CD4-positive, alpha-beta T cell treated with Interleukin-17A for 4 hours (primary cell): ENCODE measurements around the gene FLRT1.

Source experiments
- DNase-seq: peaks from one replicate; pipeline ENCODE4 v3.0.0-alpha.2; 2020; ENCODE audit warnings: mixed read lengths

FLRT1 gene

DNA sequence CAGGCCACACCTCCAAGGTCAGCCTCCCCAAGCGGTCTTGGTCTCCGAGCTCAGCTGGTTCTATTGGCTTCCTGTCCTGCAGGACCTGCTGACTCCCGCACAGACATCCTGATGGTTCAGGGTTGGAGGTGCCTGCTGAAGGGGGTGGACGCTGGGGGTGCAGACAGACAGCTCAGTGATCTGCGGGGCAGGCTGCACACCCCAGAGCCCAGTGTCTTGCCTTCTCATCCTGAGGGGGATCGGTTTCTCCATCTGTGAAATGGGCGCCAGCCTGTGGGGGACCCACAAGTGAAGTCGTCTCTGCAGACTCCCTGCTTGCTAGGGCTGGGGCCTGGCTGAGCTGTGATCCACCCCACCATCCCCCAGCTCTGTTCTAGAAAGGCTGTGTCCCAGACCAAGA lies 13.8 kb downstream of the FLRT1 start:
- DNase-seq: no peak

DNA sequence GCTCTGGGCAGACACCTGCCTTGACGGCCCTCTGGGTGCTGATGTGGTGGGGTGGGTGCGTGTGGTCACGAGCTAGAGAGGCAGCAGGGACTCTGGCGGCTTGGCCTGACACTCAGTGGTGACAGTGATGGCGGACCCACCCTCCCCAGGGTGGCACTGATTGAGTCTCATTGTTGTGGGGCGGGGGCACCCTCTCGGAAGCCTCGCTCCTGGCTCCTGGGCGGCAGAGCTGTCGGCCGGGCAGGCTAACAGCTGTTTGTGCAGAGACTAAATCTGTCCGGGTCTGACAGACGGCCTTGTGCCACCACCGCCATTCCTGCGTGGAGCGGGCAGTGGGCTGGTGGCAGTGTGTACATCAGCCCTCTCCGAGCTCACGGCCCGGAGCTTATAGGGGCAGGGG lies 15.6 kb downstream of the FLRT1 start:
- DNase-seq: no peak

DNA sequence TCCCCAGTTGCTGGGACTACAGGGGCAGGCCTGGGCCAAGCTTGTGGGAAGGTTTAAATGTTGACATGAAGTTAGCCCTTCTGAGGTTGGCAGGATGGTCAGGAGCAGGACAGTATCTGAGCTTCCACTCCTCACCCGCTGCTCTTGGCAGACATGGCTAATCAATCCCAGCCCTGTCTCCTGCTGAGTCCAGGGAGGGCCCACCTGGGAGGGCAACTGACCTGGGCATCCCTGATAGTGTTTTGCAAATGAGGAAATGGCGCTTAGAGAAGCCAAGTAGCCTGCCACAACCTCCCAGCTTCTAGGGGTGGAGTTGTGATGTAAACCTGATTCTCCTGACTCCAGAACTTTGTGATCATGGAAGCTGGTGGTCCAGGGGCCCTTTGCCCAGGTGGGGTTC lies 16.7 kb downstream of the FLRT1 start:
- DNase-seq: no peak

DNA sequence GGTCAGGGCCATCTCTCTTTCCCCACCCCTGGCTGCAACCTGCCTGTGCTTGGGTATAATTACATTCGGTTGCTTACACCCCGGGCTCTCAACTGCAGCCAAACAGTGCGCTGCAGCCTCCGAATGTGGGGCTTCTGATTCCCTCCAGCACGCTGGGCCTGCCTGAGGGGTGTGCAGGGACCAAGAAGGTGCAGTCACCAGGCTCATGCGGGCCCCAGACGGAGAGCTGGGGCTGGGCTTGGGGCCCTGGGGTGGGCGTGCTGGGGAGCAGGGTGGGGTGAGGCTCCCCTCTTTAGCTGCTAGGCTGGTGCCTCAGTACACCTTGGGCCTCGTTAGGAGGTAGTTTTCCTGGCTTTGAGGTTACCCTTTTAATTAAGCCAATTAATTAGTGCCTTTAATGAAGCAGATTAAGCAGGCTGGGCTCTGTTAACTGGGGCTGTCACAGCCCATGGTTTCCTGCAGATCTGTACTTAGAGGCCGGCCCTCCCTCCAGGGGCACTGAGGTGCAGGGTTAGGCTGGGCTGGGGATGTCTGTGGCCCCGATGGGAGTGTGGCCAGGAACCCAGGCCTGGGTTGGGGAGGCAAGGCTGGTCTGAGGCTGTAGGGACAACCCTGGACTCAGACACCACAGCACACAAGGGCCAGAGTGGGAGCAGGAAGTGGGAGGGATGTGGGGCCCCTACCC lies 17.3 kb downstream of the FLRT1 start:
- DNase-seq: no peak

DNA sequence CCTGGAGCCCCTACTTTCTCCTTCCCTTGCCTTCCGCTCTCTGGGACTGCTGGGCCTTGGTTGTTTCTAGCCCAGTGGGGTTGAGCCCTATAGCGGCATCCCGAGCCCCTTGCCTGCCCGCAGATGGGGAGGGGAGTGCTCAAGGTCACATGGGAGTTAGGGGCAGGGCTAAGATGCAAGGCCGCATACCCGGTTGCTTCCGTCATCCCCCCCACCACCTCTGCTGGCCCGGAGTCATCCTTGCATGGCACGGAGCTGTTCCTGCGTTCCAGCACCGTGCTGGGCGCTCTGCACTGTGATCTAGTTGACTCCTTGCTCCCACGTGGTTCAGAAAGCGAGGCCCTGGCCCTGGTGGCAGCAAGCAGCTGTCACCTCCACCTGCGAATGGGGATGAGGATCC lies 18.0 kb downstream of the FLRT1 start:
- no peak for DNase-seq

DNA sequence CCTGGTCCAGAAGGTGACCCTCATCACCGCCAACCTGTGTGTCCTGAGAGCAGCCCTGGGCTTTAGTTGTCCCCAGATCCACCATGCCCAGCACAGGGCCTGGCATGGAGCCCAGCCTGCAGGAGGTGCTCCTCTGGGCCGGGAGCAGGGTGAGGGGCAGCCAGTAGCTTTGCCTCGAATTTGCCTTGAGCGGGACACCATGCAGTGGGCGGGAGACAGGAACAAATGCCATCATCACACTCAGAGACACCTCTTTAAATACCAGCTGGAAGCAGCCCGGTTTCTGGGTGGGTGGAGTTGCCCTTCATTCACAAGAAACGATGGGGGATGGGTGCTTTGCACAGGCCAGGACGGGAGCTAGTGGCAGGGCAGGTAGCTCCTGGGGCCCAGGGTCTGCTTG lies 19.3 kb downstream of the FLRT1 start:
- DNase-seq: no peak

DNA sequence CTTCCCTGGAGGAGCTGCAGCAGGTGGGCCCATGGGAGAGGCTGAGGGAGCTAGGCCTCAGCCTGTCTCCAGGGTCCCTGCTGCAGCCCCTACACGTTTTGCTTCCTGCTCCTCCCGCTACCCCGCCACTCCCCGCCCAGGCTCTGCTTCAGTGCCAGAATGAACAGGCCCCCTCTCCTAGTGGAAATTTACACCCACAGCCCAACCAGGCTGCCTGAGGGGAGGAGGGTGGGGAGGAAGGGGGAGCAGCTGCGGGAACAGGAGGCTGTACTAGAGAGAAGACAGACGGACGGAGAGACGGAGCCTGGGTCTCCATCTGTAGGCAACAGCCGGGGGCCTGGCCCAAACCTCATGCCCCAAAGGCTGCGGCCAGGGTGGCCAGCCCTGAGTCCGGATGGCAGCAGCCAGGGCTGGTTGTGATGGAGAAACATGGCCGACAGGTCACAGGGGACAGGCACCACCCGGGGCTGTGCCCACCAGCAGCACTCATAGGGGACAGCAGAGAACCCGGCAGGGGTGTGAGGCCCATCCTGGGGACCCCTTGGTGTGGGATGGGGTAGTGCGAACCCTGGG lies 20.6 kb downstream of the FLRT1 start:
- DNase-seq: no peak

DNA sequence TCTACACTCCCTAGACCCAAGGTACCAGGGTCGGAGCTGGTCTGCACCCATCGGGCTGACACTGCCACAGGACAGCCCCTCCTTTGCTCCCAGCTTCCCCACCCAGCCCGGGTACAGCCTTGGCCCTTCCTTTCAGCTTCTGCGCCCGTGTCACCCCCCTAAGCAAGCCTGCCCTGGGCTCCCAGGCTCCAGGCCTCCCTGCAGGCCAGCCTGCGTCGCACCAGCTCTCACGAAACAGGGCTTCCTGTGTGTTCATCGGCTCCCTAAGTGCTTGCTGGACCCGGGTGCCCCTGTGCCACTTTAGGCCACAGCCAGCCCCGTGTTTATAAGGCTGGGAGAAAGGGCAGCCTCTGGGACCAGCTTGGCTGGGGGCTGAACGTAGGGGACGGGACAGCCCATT lies 21.1 kb downstream of the FLRT1 start:
- DNase-seq: no peak

DNA sequence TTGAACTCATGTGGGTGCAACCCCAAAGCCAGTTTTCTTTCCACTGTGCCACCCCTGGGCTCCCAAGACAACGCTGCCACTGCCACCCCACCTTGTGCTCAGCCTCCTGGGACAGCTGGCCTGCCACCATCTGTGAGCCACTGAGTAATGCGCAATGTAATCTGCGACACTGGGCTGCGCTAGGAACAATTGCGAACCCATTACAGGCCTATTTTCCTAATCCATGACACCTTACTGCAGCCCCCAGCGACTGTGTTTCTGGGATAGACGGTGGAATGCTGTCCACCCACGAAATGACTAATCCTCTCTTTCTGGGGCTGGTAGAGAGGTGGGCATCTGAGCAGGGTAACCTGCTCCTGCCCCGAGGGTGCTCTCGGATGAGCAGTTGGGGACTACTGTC lies 22.2 kb downstream of the FLRT1 start:
- DNase-seq: no peak

DNA sequence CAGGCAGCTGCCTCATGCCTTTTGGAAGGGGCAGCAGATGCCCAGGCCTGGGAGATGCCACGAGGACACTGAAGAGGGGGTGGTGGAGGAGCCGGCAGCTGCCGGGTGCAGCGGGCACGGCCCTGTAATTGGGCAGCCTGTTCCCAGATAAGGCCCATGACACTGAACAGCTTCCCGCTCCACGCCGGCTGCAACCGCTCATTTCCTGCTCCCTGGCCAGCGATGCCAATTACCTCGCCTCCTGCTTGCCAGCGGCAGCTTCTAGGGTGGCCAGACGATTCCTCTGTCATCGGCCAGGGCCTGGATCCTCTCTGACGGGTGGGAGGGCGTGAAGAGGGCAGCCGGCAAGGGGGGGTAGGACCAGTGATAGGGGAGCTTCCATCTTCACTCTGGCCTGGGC lies 22.8 kb downstream of the FLRT1 start:
- no peak for DNase-seq

DNA sequence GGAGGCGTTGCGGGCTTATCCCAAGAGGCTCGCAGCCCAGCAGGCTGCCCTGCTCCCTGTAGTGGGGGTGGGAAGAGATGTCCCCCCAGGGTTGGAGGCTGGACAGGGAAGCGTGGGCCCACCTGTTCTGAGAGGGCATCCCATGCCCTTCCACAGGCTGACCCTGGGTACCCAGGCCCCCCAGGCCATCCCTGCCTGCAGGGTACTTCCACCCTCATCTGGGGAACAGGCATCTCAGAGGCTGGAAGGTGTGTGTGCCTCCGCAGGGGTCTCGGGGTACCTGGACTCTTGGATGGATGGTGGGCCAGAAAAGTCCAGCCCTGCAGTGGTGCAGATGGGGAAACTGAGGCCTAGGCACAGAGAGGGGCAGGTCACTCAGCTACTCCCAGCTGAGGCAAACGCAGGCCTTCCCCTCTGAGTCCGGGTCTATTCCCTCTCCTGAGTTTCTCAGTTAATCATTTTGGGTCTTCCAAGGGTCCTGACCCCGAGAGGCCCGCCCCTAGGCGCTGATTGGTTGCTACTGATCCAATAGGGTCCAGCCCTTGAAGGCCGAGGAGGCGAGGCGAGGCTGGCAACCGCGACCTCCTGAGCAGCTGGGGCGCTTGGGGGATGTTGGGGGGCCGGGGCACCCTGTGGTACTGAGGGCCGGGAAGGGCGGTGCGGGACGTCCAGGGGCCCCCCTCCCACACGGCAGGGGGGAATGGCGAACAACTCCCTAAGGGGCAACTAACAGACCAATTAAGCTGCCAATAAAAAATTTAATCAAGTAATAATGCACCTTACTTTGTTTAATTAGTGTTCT lies 23.8 kb downstream of the FLRT1 start:
- no peak for DNase-seq

DNA sequence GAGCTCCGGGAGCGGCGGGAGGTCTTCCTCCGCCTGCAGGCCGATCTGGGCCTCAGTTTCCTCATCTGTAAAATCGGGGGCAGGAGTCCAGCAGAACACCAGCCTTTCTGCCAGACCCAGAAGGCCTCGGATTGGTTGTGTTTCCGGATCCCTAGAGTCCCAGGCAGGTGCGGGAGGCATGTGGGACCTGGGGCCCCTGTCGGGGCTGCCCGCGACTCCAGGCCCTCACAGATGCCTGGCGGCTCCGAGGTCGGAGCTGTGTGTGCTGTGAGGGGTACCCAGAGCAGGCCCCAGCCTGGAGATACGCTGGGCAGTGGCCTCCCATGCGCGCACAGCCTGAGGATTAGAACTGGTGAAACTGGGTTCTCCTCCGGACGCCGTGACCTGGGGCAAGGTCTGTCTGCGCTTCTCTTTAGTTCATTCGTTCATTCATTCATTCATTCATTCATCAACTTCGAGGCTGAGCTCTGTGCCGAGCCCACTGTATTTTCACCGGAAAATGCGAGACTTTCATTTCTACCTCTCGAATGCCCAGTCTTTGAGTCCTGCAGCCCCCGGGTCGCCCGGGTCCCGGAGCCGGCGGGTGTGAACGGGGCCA lies 24.6 kb downstream of the FLRT1 start:
- DNase-seq: no peak

DNA sequence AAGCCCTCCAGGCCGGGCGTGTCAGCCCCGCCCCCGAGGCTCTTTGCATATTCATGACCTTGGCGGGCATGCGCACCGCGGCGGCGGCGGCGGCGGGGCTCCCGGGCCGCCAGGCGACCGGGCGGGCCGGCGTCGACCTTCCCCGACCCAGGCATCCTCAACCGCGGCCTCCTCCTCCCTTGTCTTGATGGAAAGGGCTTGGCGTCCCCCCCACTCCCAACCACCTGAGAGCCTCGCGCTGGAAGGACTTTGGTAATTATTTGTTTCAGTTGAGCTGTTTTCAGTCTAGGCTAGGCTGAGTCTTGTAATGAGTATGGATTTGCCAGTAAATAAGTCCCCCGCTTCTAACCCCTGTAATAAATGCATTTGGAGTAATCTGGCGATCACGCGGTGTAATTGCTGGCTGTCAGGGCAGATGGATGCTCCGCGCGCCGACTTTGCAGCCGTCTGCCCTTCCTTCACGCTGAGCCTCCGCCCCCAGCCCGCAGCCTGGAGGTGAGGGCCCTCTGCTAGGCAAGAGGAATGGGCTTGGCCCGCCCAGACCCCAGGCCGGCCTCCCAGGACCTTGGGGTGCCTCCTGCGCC lies 25.2 kb downstream of the FLRT1 start:
- DNase-seq: peak; percentile 64

DNA sequence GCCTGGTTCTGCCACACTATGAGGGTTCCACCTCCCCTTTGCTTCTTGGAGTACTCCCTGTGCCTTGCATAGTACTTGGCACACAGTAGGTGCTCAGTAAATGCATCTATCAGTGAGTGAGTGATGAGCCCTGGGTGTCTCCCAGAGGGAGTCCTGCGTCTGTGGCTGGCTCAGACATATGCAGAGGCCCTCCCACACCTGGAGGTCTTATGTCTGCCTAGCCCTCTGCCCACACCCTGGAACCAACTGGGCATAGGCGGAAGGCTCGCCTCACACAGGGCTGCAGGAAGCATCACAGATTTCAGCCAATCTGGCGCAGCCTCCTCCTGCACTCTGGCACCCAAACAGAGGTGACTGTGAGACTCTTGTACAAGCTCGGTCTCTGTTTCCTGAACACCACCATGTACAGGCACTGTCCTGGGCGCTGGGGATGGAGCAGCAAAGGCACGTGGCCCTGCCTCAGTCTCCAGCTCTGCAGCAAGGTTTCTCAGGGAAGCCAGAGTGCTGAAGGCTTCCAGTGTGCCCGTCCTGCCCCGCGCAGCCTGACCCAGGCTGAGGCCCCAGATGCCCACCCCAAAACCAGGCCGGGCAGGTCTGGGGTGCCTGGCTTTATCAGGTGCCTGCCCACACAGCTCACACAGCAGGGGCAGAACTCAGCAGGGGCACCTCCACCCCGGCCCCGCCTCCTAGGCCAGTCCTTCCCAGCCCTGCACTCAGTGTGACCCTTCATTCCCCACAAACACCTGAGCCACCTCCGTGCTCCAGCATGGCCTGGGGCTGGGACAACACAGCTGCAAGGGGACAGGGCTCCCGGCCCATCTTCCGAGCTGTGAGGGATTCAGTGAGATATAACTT lies 26.7 kb downstream of the FLRT1 start:
- no peak for DNase-seq

DNA sequence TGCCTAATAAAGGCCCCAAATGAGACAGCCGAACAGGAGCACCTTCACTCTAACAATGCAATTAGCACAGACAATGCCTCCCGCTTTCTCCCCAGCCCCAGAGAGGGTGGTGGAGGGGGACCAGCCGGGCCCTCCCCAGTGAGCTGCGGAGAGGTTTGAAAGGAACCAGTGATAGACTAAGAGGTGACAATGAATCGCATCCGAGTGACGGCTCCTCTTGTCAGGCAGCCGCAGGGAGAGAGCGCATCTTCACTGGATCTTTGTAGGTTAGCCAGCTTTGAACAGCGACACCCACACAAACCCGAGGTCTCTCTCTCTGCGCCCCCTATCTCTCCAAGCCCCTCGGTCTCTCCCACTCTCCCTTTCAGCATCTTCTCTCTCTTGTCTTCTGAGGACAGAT lies 28.0 kb downstream of the FLRT1 start:
- DNase-seq: no peak

DNA sequence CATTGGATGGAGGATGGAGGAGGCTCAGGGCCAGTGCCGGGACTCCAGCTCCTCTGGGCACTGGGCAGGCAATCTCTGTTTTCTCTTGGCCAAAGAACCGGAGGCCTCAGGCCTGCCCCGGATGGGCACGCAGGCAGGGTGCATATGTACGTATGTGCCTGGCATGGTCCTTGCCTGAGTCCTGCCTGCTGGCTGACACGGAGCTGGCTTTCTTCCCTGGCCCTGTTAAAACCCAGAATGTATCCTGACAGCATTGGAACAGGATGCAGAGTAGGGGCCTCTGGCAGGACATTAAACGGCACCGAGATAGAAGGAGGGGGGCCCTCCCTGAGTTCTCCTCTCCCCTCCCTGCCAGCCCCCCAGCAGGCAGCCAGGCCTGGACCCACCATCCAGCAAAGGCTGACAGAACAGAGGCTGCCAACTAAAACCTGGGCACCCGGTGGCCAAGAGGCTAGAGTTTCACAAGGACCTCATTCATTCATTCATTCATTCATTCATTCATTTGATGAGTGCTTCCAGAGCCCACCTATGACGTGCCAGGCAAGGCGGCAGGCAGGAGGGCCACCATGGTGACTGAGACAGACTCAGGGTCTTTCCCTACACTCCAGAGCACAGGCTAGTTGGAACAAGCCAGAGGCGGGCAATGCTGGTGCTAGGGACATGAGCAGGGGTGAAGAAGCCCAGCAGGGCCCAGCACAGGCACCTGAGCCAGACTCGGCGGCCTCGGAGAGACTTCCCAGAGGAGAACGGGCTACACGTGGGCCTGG lies 28.8 kb downstream of the FLRT1 start:
- DNase-seq: no peak

DNA sequence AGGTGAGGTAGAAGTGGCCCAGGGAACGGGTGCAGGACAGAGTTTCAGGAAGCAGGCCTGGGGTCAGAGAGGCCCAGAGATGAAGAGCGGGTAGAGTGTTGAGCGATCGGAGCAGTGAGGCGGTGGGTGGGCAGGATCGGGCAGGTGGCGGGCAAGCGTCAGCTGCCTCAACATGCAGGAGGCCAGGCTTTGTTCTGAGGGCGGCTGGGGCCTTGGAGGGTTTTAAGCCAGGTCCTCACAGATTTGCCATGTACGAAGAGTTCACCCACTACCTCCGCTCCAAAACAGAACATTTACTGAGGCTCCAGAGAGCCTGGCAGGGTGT lies 29.4 kb downstream of the FLRT1 start:
- no peak for DNase-seq

DNA sequence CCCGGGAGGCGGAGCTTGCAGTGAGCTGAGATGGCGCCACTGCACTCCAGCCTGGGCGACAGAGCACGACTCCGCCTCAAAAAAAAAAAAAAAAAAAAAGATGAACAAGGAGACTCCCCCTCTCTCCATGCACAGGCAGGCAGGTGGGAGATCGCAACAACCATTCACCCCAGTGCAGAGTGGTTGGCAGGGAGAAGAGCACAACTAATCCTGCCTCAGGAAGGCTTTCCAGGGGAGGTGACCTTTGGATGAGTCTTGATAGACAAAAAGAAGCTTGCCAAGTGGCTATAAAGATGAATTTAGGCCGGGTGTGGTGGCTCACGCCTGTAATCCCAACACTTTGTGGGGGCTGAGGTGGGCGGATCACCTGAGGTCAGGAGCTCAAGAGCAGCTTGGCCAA lies 30.0 kb downstream of the FLRT1 start:
- DNase-seq: no peak

DNA sequence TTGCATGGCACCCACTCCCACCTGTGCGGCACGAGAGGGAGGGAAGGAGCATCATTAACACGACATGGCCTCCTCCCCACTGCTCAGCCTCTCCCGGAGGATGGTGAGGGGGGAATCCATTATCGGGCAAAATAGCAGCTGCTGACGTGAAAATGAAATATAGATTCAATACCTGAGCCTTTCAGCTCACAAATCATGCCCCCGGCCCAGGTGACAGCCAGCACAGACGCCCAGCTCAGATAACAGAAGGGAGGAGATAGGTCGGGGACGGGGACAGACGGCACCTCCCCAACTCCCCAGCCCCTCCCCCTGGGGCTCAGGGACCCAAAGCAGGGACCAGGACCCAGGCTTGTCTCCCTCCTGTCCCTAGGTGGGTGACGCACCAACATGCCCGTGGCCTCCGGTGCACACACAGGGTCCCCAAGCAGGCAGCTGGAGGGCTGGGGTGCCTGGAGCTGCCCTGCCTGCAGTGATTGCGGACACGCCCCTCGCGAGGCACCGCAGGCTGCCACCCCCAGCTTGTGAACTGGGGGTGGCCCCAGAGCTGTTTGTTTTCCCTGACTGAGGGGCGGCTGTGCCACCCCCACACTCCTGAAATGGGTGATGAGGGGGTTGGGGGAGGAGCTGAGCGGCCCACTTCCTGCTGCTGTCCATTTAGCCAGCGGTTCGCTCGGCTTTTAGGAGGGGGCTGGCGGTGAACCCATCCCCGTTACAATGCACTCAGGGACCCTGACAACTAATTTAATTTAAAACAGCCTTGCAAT lies 31.7 kb downstream of the FLRT1 start:
- DNase-seq: no peak

DNA sequence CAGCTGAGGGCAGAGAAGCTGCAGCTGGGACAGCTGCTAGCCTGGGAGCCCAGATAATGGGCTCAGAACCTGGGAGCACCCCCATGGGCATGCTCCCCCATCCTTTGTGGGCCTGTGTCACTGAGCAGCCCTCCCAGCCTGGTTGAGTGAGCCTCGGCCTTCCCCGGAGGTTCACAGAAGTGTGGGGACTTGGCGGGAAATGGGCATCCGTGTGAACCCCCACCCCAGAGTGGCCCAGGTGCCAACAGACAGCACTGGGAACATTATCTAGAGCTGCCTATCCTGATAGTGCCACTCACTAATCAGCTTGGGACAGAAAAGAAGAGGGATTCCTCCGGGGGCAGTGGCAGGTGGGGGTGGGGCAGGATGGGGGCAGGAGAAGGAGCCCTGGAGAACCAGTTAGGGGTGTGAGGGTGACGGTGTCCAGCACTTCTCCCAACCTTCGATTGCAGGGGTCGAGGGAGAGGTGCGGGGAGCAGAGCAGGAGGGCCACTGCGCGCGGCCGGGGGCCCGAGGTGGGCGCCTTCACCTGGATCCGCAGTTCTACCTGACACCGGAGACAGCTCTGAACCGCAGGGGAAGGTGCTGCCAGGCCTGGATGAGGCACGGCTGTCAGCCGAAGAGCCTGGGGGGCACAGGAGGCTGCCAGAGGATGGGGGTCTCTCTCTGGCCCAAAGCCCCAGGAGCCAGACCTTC lies 33.1 kb downstream of the FLRT1 start:
- DNase-seq: no peak
